A673 (cell line): ENCODE results near the gene CUX1.

Source experiments
- CTCF ChIP-seq: fragments of 300-800, 200-600 bp; sonication (generic); conservative IDR thresholded peaks from 2 replicates; pipeline ENCODE4 v1.5.1; 2017; ENCODE audit warnings: low read depth, mild to moderate bottlenecking, antibody characterized with exemption, low read length, moderate library complexity, mixed read lengths
- EZH2 ChIP-seq: fragments of 200-600 bp; sonication (generic); IDR thresholded peaks from 2 replicates; pipeline ENCODE4 v1.6.1; 2017; ENCODE audit warnings: borderline replicate concordance, low read depth, mild to moderate bottlenecking, mixed read lengths, antibody characterized with exemption, low read length; ENCODE audit not compliant: poor library complexity, severe bottlenecking

DNA sequence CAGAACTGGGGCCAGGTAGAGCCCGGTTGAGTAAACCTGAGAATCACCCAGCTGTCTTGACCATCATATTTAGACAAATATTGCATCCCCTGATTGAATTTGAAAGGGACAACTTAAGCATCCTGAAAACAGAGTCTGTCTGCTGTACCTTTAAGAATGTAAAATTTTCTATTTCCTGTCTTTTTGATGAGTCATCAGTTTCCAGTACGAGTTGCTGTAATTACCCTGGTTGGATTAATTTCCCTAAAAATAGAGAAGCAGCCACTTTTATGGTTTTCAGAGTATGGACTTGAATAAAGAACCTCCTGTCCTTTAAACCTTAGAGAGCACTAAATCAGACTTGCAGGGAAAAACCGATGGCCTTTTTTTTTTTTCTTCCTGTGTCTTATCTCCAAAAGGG lies 304.6 kb downstream of the CUX1 start:
- TF ChIP-seq CTCF (no peak), EZH2 (no peak)
